GM12878 (cell line): ENCODE data around the gene HSPA1B. TPM values are rescaled to one million over a fixed set of nuclear protein-coding genes. Genes with fewer than 3 reads are reported as not detected.
A peak's percentile ranks its signal among the peaks of the same experiment; 100 is the strongest.

Experiments
- BACH1 ChIP-seq: fragments of 450-650 bp; IDR thresholded peaks from 2 replicates; pipeline ENCODE4 v1.6.1; 2017; ENCODE audit warnings: mild to moderate bottlenecking, borderline replicate concordance
- BMI1 ChIP-seq: fragments of 450-650 bp; IDR thresholded peaks from 2 replicates; pipeline ENCODE4 v1.6.1; 2016; ENCODE audit warnings: mild to moderate bottlenecking, moderate library complexity, borderline replicate concordance
- DPF2 ChIP-seq: fragments of 450-650 bp; IDR thresholded peaks from 2 replicates; pipeline ENCODE4 v1.6.1; 2017; ENCODE audit warnings: mild to moderate bottlenecking
- GATAD2B ChIP-seq: fragments of 450-650 bp; conservative IDR thresholded peaks from 2 replicates; pipeline ENCODE4 v1.6.1; 2017; ENCODE audit warnings: low read depth, mild to moderate bottlenecking, moderate library complexity
- KAT2A ChIP-seq: conservative IDR thresholded peaks from 2 replicates; pipeline ENCODE4 v1.6.1; 2011; ENCODE audit warnings: low read depth, low read length; ENCODE audit not compliant: control insufficient read depth
- KLF5 ChIP-seq: fragments of 450-650 bp; IDR thresholded peaks from 2 replicates; pipeline ENCODE4 v1.6.1; 2014; ENCODE audit warnings: mild to moderate bottlenecking; ENCODE audit not compliant: partially characterized antibody
- MEF2A ChIP-seq: IDR thresholded peaks from 2 replicates; pipeline ENCODE4 v1.6.1; 2011; ENCODE audit warnings: low read depth, mild to moderate bottlenecking, low read length, moderate library complexity; ENCODE audit not compliant: insufficient read depth
- MTA3 ChIP-seq: IDR thresholded peaks from 2 replicates; pipeline ENCODE4 v1.6.1; 2012; ENCODE audit warnings: low read length, inconsistent platforms, borderline replicate concordance
- PML ChIP-seq: IDR thresholded peaks from 2 replicates; pipeline ENCODE4 v1.6.1; 2012; ENCODE audit warnings: low read length, inconsistent platforms
- RCOR1 ChIP-seq: conservative IDR thresholded peaks from 2 replicates; pipeline ENCODE4 v1.6.1; 2012; ENCODE audit warnings: low read depth, low read length, improper control_type of control experiment
- RELA ChIP-seq: fragments of 450-650 bp; IDR thresholded peaks from 2 replicates; pipeline ENCODE4 v1.8.0; 2014; ENCODE audit warnings: borderline replicate concordance; ENCODE audit not compliant: partially characterized antibody
- RUNX3 ChIP-seq: IDR thresholded peaks from 2 replicates; pipeline ENCODE4 v1.6.1; 2012; ENCODE audit warnings: low read length, inconsistent platforms
- SMAD1 ChIP-seq: fragments of 450-650 bp; IDR thresholded peaks from 2 replicates; pipeline ENCODE4 v1.6.1; 2018; ENCODE audit warnings: mild to moderate bottlenecking, low read depth; ENCODE audit not compliant: partially characterized antibody
- SPI1 ChIP-seq: IDR thresholded peaks from 2 replicates; pipeline ENCODE4 v1.6.1; 2011; ENCODE audit warnings: low read depth, mild to moderate bottlenecking, low read length, moderate library complexity, borderline replicate concordance; ENCODE audit not compliant: insufficient read depth
- TAF1 ChIP-seq: IDR thresholded peaks from 2 replicates; pipeline ENCODE4 v1.6.1; 2011; ENCODE audit warnings: mild to moderate bottlenecking, low read depth, low read length, borderline replicate concordance
- TCF3 ChIP-seq: IDR thresholded peaks from 2 replicates; pipeline ENCODE4 v1.6.1; 2012; ENCODE audit warnings: low read depth, mild to moderate bottlenecking, low read length, borderline replicate concordance; ENCODE audit not compliant: insufficient read depth
- YY1 ChIP-seq: IDR thresholded peaks from 2 replicates; pipeline ENCODE4 v1.6.1; 2011; ENCODE audit warnings: low read depth, mild to moderate bottlenecking, low read length
- polyA plus RNA-seq, 11 experiments: library from polyadenylated mRNA; depleted of rRNA in 4 of 11; unstranded in 6 of 11; stranded (reverse) in 5 of 11; fragments of >200 nt; fragmentation: Nextera tagmentation in 4 of 11; fragmentation: Illumina TruSeq in 1 of 11; extraction: Ambion mirVana in 4 of 11; extraction: Trizol in 1 of 11; gene quantifications; 1 replicate in 1 of 11; 2 replicates in 10 of 11; pipeline versions ENCODE4 v1.2.1 to v1.2.3, GENCODE V29; 2011 to 2016; ENCODE audit warnings: inconsistent platforms in 2 of 11, missing spikeins in 2 of 11, low read depth in 1 of 11
- total RNA-seq, 4 experiments: library from RNA; depleted of rRNA in 3 of 4; stranded (reverse); fragments of >200 nt in 3 of 4; fragmentation: Illumina TruSeq in 1 of 4; extraction: Trizol in 1 of 4; gene quantifications; 2 replicates each; pipeline versions ENCODE4 v1.2.1 to v1.2.3, GENCODE V29; 2013 to 2021
- TF ChIP-seq, protein P1 (sequence below): fragments of 450-650 bp; IDR thresholded peaks from 2 replicates; pipeline ENCODE4 v1.6.1; 2017; ENCODE audit warnings: mild to moderate bottlenecking, moderate library complexity
- TF ChIP-seq, protein P2 (sequence below): IDR thresholded peaks from 2 replicates; pipeline ENCODE4 v1.6.1; 2012; ENCODE audit warnings: low read depth, low read length, improper control_type of control experiment
- TF ChIP-seq, protein P3 (sequence below): fragments of 450-650 bp; IDR thresholded peaks from 2 replicates; pipeline ENCODE4 v1.6.1; 2017; ENCODE audit warnings: low read depth, mild to moderate bottlenecking, moderate library complexity
- TF ChIP-seq, protein P4 (sequence below): fragments of 450-650 bp; conservative IDR thresholded peaks from 2 replicates; pipeline ENCODE4 v1.6.1; 2017; ENCODE audit warnings: mild to moderate bottlenecking, moderate library complexity

The HSPA1B gene
- total and polyA plus RNA-seq, 10 of the 15 experiments (the other 5 are each of a cell fraction or from before 2014, with no cell fraction given), result 0.11 to 40.5 (median 12.8) TPM

DNA sequence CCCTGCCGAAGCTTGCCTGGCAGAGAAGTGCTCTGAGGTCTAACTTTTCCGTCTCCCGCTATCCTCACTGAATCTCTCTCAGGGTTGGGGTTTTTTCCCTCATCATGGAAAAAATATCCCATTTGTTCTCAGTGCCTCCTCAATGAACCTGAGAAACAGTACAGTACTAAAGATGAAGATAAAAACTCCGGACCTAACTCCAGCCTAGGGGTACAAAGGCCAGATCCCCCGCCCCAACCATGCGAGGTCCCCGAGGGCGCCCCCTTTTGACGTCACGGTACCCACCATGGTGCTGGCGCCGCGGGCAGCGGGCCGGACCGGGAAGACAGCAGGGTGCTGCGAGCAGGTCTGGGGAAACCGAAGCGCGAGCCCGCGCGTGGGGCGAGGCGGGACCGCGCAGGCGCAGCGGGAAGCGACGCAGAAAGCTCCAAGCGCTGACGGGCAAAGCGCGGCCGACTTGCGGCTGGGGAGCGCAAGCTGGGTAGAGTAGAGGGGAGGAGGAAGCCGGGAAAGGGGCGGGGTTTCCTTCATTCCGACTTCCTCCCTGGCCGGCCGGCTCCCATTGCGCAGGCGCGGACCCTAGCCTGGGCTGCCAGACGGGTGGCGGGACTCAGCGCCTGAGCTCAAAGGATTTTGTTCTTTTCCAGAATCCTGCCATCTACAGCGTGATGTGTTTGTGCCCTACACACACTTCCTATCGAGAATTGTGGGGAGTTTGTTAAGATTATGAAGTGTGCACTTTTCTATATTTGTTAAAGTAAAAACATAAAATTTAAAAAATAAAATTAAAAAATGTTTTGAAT lies 20.9 kb upstream of the HSPA1B start, which contains the start of gene LSM2 (continued):
- TF ChIP-seq, protein P1, sequence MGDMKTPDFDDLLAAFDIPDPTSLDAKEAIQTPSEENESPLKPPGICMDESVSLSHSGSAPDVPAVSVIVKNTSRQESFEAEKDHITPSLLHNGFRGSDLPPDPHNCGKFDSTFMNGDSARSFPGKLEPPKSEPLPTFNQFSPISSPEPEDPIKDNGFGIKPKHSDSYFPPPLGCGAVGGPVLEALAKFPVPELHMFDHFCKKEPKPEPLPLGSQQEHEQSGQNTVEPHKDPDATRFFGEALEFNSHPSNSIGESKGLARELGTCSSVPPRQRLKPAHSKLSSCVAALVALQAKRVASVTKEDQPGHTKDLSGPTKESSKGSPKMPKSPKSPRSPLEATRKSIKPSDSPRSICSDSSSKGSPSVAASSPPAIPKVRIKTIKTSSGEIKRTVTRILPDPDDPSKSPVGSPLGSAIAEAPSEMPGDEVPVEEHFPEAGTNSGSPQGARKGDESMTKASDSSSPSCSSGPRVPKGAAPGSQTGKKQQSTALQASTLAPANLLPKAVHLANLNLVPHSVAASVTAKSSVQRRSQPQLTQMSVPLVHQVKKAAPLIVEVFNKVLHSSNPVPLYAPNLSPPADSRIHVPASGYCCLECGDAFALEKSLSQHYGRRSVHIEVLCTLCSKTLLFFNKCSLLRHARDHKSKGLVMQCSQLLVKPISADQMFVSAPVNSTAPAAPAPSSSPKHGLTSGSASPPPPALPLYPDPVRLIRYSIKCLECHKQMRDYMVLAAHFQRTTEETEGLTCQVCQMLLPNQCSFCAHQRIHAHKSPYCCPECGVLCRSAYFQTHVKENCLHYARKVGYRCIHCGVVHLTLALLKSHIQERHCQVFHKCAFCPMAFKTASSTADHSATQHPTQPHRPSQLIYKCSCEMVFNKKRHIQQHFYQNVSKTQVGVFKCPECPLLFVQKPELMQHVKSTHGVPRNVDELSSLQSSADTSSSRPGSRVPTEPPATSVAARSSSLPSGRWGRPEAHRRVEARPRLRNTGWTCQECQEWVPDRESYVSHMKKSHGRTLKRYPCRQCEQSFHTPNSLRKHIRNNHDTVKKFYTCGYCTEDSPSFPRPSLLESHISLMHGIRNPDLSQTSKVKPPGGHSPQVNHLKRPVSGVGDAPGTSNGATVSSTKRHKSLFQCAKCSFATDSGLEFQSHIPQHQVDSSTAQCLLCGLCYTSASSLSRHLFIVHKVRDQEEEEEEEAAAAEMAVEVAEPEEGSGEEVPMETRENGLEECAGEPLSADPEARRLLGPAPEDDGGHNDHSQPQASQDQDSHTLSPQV, result no peak
- TF ChIP-seq RCOR1 (no peak), BMI1 (no peak), TAF1 (peak; percentile 62), TCF3 (no peak), KAT2A (no peak), YY1 (peak; percentile 77), PML (peak; percentile 88), GATAD2B (peak; percentile 84), MTA3 (no peak), DPF2 (peak; percentile 60; the same call in 1 of the 2 replicates), BACH1 (peak; percentile 79), SPI1 (peak; percentile 93), SMAD1 (peak; percentile 70), RELA (peak; percentile 16), RUNX3 (peak; percentile 30; the same call in 1 of the 2 replicates), MEF2A (no peak), KLF5 (peak; percentile 40)
- TF ChIP-seq, protein P2, sequence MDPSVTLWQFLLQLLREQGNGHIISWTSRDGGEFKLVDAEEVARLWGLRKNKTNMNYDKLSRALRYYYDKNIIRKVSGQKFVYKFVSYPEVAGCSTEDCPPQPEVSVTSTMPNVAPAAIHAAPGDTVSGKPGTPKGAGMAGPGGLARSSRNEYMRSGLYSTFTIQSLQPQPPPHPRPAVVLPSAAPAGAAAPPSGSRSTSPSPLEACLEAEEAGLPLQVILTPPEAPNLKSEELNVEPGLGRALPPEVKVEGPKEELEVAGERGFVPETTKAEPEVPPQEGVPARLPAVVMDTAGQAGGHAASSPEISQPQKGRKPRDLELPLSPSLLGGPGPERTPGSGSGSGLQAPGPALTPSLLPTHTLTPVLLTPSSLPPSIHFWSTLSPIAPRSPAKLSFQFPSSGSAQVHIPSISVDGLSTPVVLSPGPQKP, result peak; percentile 31; the same call in 1 of the 2 replicates
- TF ChIP-seq, protein P3, sequence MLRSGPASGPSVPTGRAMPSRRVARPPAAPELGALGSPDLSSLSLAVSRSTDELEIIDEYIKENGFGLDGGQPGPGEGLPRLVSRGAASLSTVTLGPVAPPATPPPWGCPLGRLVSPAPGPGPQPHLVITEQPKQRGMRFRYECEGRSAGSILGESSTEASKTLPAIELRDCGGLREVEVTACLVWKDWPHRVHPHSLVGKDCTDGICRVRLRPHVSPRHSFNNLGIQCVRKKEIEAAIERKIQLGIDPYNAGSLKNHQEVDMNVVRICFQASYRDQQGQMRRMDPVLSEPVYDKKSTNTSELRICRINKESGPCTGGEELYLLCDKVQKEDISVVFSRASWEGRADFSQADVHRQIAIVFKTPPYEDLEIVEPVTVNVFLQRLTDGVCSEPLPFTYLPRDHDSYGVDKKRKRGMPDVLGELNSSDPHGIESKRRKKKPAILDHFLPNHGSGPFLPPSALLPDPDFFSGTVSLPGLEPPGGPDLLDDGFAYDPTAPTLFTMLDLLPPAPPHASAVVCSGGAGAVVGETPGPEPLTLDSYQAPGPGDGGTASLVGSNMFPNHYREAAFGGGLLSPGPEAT, result peak; percentile 79
- TF ChIP-seq, protein P4, sequence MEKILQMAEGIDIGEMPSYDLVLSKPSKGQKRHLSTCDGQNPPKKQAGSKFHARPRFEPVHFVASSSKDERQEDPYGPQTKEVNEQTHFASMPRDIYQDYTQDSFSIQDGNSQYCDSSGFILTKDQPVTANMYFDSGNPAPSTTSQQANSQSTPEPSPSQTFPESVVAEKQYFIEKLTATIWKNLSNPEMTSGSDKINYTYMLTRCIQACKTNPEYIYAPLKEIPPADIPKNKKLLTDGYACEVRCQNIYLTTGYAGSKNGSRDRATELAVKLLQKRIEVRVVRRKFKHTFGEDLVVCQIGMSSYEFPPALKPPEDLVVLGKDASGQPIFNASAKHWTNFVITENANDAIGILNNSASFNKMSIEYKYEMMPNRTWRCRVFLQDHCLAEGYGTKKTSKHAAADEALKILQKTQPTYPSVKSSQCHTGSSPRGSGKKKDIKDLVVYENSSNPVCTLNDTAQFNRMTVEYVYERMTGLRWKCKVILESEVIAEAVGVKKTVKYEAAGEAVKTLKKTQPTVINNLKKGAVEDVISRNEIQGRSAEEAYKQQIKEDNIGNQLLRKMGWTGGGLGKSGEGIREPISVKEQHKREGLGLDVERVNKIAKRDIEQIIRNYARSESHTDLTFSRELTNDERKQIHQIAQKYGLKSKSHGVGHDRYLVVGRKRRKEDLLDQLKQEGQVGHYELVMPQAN, result peak; percentile 69; the same call in 1 of the 2 replicates
